HepG2 (cell line): ENCODE measurements around the gene TBX3. TPM values are rescaled to one million over a fixed set of nuclear protein-coding genes. Genes with fewer than 3 reads are reported as not detected.

Experiments used
- ATAC-seq: fragments of 200-7000 bp; cut with Tn5 transposase; 3 replicates; pipeline ENCODE4 v1.9.1; 2020; ENCODE audit warnings: mild to moderate bottlenecking, moderate library complexity
- BruUV-seq: library from RNA; stranded (reverse); fragments of 400-500 nt; replicated peaks from 2 replicates; lab custom pipeline; 2021; lab: Mats Ljungman, UMichigan
- CTCF ChIA-PET: fragments of 300-600 bp; formaldehyde crosslinking; extraction: SDS; loops from one replicate; lab custom pipeline; 2021; ENCODE audit warnings: low total read pairs, inconsistent platforms, low intra/inter-chr PET ratio; lab: Yijun Ruan, JAX
- POLR2A ChIA-PET: fragments of 350-600 bp; sonication (Branson Sonifier 250); formaldehyde crosslinking; loops from one replicate; lab custom pipeline; 2020; ENCODE audit warnings: antibody characterized with exemption, inconsistent platforms; lab: Yijun Ruan, JAX
- DNase-seq: peaks from one replicate; pipeline ENCODE4 v3.0.0-alpha.2; 2015; ENCODE audit warnings: low spot score
- FAIRE-seq: peaks from 3 replicates; lab custom pipeline; 2011; peaks lifted over from hg19 to GRCh38; lab: Jason Lieb, UNC
- H2AFZ ChIP-seq: one replicate; pipeline ENCODE4 v1.6.1; 2011; ENCODE audit warnings: low read length, inconsistent platforms
- H3K27ac ChIP-seq: fragments of 300-600 bp; 3 replicates; pipeline ENCODE4 v1.8.0; 2011; ENCODE audit warnings: mixed run types, mild to moderate bottlenecking, mixed read lengths, low read length, inconsistent platforms; ENCODE audit not compliant: insufficient read depth; ENCODE audit errors: extremely low read length
- H3K27me3 ChIP-seq, 2 experiments: fragments of 200-600 bp in 1 of 2; 2 replicates in 1 of 2; 3 replicates in 1 of 2; pipeline versions ENCODE4 v1.6.0 to v1.8.0; 2011; ENCODE audit warnings: low read length in 2 of 2, mild to moderate bottlenecking in 2 of 2, moderate library complexity in 2 of 2, inconsistent platforms in 1 of 2; ENCODE audit not compliant: insufficient read depth in 2 of 2, control insufficient read depth in 1 of 2
- H3K36me3 ChIP-seq, 2 experiments: fragments of 200-600 bp in 1 of 2; replicated peaks in 1 of 2; 2 replicates in 1 of 2; 3 replicates in 1 of 2; pipeline versions ENCODE4 v1.5.1 to v1.8.0; 2011; ENCODE audit warnings: low read length in 2 of 2, inconsistent platforms in 1 of 2; ENCODE audit not compliant: insufficient read depth in 2 of 2, control insufficient read depth in 1 of 2
- H3K4me1 ChIP-seq: 2 replicates; pipeline ENCODE4 v1.5.1; 2012; ENCODE audit warnings: low read length, inconsistent platforms; ENCODE audit not compliant: insufficient read depth
- H3K4me2 ChIP-seq: 2 replicates; pipeline ENCODE4 v1.6.0; 2011; ENCODE audit warnings: low read depth, low read length, inconsistent platforms
- H3K4me3 ChIP-seq, 3 experiments: fragments of 200-600 bp in 1 of 3; sonication (generic), shearing (Covaris generic) in 1 of 3; replicated peaks in 1 of 3; 2 replicates each; pipeline ENCODE4 v1.5.1; 2011 to 2016; ENCODE audit warnings: low read length in 3 of 3, inconsistent platforms in 2 of 3, low read depth in 2 of 3, mild to moderate bottlenecking in 2 of 3, control low read depth in 1 of 3, mixed read lengths in 1 of 3; ENCODE audit not compliant: insufficient read depth in 1 of 3
- H3K79me2 ChIP-seq: one replicate; pipeline ENCODE4 v1.6.1; 2011; ENCODE audit warnings: low read length, inconsistent platforms; ENCODE audit not compliant: insufficient read depth
- H3K9ac ChIP-seq: 2 replicates; pipeline ENCODE4 v1.6.0; 2011; ENCODE audit warnings: mild to moderate bottlenecking, low read depth, low read length, inconsistent platforms; ENCODE audit not compliant: insufficient read depth
- H3K9me3 ChIP-seq: 2 replicates; pipeline ENCODE4 v1.5.1; 2012; ENCODE audit warnings: mild to moderate bottlenecking, low read length
- H4K20me1 ChIP-seq: 2 replicates; pipeline ENCODE4 v1.6.0; 2011; ENCODE audit warnings: inconsistent platforms, mild to moderate bottlenecking, low read length, moderate library complexity; ENCODE audit not compliant: insufficient read depth
- BHLHE40 ChIP-seq: IDR thresholded peaks from 2 replicates; pipeline ENCODE4 v1.6.1; 2011; ENCODE audit warnings: low read length, improper control_type of control experiment
- CREM ChIP-seq, 2 experiments: sonication (generic) in 1 of 2; formaldehyde crosslinking in 1 of 2; IDR thresholded peaks; 2 replicates each; pipeline versions ENCODE4 v1.4.0 to v1.6.1; 2016 to 2020; ENCODE audit warnings: antibody characterized with exemption in 1 of 2, mild to moderate bottlenecking in 1 of 2, missing genetic modification reagents in 1 of 2
- FOXP1 ChIP-seq, 2 experiments: fragments of 450-650 bp in 1 of 2; IDR thresholded peaks; 2 replicates each; pipeline ENCODE4 v1.6.1; 2017 to 2018; ENCODE audit warnings: antibody characterized with exemption in 1 of 2
- KDM2A ChIP-seq: sonication (generic); formaldehyde crosslinking; IDR thresholded peaks from 2 replicates; pipeline ENCODE4 v1.4.0; 2020; ENCODE audit warnings: low read depth, missing genetic modification reagents, borderline replicate concordance
- RBFOX2 ChIP-seq: fragments of 200-400 bp; formaldehyde crosslinking; IDR thresholded peaks from 2 replicates; pipeline ENCODE4 v1.6.1; 2017; ENCODE audit warnings: low read depth, mild to moderate bottlenecking, low read length
- STAG1 ChIP-seq: sonication (generic); formaldehyde crosslinking; IDR thresholded peaks from 2 replicates; pipeline ENCODE4 v1.4.0; 2020; ENCODE audit warnings: missing genetic modification reagents
- THYN1 ChIP-seq: sonication (generic); formaldehyde crosslinking; IDR thresholded peaks from 2 replicates; pipeline ENCODE4 v1.8.1; 2023; ENCODE audit warnings: low read depth, mild to moderate bottlenecking, moderate library complexity, missing genetic modification reagents, borderline replicate concordance
- UBTF ChIP-seq: sonication (generic); formaldehyde crosslinking; IDR thresholded peaks from 2 replicates; pipeline ENCODE4 v1.4.0; 2020; ENCODE audit warnings: mild to moderate bottlenecking, missing genetic modification reagents
- ZNF256 ChIP-seq: sonication (generic); formaldehyde crosslinking; conservative IDR thresholded peaks from 2 replicates; pipeline ENCODE4 v1.4.0; 2020; ENCODE audit warnings: missing genetic modification reagents
- ZNF367 ChIP-seq: sonication (generic); formaldehyde crosslinking; IDR thresholded peaks from 2 replicates; pipeline ENCODE4 v1.4.0; 2020; ENCODE audit warnings: missing genetic modification reagents, borderline replicate concordance
- WGBS: methylation state at CpG from one replicate; pipeline ENCODE4 v1.1.6; 2017; ENCODE audit warnings: low lambda C conversion rate; 5-methylcytosine and 5-hydroxymethylcytosine counted together
- in situ Hi-C: cut with HindIII; loops from 2 replicates; pipeline ENCODE4 v1.10.0; 2017; ENCODE audit warnings: low pct_unique_long_range_greater_than_20kb; ENCODE audit not compliant: extremely low pct_ligation_motif_present
- intact Hi-C: fragments of 100-400 bp; cut with micrococcal nuclease; formaldehyde crosslinking; loops from one replicate; pipeline ENCODE4 v1.10.0; 2022; ENCODE audit not compliant: unreplicated experiment
- polyA plus RNA-seq, 8 experiments: library from polyadenylated mRNA; depleted of rRNA in 3 of 8; stranded (reverse) in 7 of 8; unstranded in 1 of 8; fragments of >200 nt; fragmentation: Illumina TruSeq in 4 of 8; extraction: Trizol in 4 of 8; gene quantifications; 2 replicates each; pipeline versions ENCODE4 v1.2.1 to v1.2.3, GENCODE V29; 2011 to 2016; ENCODE audit warnings: low read depth in 4 of 8, missing spikeins in 1 of 8, mixed read lengths in 1 of 8; ENCODE audit not compliant: insufficient read depth in 1 of 8
- total RNA-seq, 5 experiments: library from RNA; depleted of rRNA; stranded (reverse); fragments of >200 nt; fragmentation: Illumina TruSeq; extraction: Trizol; gene quantifications; 2 replicates each; pipeline ENCODE4 v1.2.3, GENCODE V29; 2016; ENCODE audit warnings: low read depth in 1 of 5
- TF ChIP-seq, protein P1 (sequence below): sonication (generic); formaldehyde crosslinking; IDR thresholded peaks from 2 replicates; pipeline ENCODE4 v1.9.0; 2021; ENCODE audit warnings: mild to moderate bottlenecking, missing genetic modification reagents

Gene TBX3
- total and polyA plus RNA-seq, 2 of the 13 experiments (the other 11 are each of a cell fraction or from before 2014, with no cell fraction given), result 27.1 to 42.4 TPM

DNA sequence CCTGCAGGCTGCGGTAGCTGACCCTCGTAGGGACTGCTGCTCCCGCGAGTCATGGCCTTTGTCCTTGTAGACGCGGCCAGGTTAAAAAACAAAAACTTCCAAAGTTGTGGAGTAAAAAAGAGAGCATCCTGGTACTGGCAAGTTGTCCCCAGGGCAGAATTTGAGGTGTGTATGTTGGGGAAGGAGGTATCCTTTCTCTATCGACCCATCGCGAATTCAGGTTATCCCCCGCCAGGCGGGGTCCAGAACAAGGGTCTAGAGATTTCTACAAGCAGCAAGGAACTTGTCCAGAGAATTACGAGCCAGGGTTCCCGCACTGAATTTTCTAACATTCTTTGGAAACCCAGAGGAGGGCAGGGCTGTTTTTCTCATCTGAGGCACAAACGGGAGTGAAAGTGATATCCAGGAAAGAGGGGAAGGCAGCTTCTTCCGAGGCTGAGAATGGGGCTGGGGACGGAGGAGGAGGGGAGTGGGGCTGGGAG lies 16.3 kb downstream of the TBX3 start (continued):
- TF ChIP-seq ZNF367 (CRISPR knock-in tag), result 0 out of 2 replicates have a peak, but pooled peaks have one; percentile 9
- TF ChIP-seq THYN1 (CRISPR knock-in tag), result no peak
- peak; percentile 40 for TF ChIP-seq RBFOX2
- peak; percentile 6 for TF ChIP-seq KDM2A (CRISPR knock-in tag)

DNA sequence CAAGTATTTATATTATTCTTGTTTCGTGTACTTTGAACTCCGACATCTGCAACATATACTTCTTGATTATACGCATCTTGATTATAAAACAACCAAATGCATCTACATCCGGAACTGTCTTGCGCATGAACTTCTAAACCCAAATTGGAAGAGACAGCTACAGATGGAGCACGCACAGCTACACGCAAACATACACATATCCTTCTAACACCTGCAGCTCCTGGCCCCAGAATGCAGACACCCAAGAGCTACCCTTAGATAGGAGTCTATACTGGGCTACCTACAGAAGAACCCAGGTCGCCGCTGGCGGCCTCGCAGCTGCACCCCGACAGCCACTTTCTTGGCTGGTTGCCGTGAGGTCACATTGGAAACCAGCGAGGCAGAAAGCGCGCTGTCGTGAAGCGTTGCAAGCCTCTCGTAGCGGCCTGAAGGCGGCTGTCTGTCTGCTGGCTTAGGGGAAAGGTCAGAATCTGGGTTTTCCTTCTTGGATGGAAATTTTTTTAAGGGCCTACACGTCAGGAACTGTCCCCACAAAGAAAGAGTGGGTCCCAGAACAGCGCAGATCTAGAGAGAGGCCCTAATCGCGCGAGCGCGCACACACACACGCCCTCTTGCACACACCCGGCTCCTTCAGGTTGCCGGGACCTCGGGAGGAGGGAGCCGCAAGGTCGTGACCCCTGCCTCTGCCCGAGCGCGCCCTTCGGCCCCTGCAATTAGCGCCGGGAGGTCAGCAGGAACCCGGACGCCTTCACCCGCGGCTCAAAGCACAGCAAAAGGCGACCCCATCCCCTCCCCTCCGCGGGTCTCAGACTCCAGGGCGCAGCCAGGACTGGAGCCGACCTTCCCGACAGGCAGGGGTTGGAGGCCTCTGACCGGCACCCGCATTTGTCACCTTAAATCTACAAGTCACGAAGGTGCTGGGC lies 17.0 kb downstream of the TBX3 start:
- DNase-seq, result peak; percentile 23
- intact Hi-C loops (loop anchor here (5.0 kb wide), 2 partner anchors 965 to 1105 kb away; no protein-coding TSS in a partner anchor), in situ Hi-C loops (loop anchor here (5.0 to 25.0 kb wide), 7 partner anchors 40 to 1245 kb away; no protein-coding TSS in a partner anchor)
- H3K27ac ChIP-seq, result peak overlapping the region; percentile 73
- peak overlapping the region; percentile 87 for H3K4me2 ChIP-seq
- WGBS, result 30% methylated on average over 31 of the region's 53 CpGs
- ChIA-PET POLR2A (interaction anchor here (3.0 to 8.2 kb wide), 3 partner anchors 11 to 132 kb away, joined by 16 to 101 read pairs (median 25); partner anchors contain the start of gene TBX3), CTCF (interaction anchor here (1.1 to 2.4 kb wide), 2 partner anchors 731 to 1087 kb away, joined by 4 to 23 read pairs; no protein-coding TSS in a partner anchor)
- no peak overlapping the region for H2AFZ ChIP-seq
- peaks cover 47% of the 10 kb centered on the region for H3K4me1 ChIP-seq
- H3K9me3 ChIP-seq, result no peaks in the 10 kb centered on the region
- BruUV-seq, result no TSS peak
- H3K4me3 ChIP-seq, result peak overlapping the region; percentile 64 to 81 (median 79)
- H3K9ac ChIP-seq, result peak overlapping the region; percentile 80
- H3K27me3 ChIP-seq, result no peaks in the 10 kb centered on the region
- no peak for FAIRE-seq
- H3K79me2 ChIP-seq, result no peaks in the 10 kb centered on the region
- H4K20me1 ChIP-seq, result no peaks in the 10 kb centered on the region
- H3K36me3 ChIP-seq, result peaks cover under 1 to 8% of the 10 kb centered on the region in 2 experiments; a peak in 2 of 5 replicates
- ATAC-seq, result peak; percentile 25
- no peak for TF ChIP-seq BHLHE40
- TF ChIP-seq FOXP1 (IDR thresholded peaks at IDR 0.05), result no peak
- no peak for TF ChIP-seq FOXP1 (CRISPR knock-in tag; IDR thresholded peaks at IDR 0.05)
- no peak for TF ChIP-seq ZNF256 (CRISPR knock-in tag)
- no peak for TF ChIP-seq CREM (IDR thresholded peaks at IDR 0.05)
- TF ChIP-seq CREM (CRISPR knock-in tag; IDR thresholded peaks at IDR 0.05), result no peak
- peak; percentile 26 for TF ChIP-seq STAG1 (CRISPR knock-in tag)
- TF ChIP-seq UBTF (CRISPR knock-in tag), result no peak; the same call in 1 of the 2 replicates
- TF ChIP-seq, protein P1, sequence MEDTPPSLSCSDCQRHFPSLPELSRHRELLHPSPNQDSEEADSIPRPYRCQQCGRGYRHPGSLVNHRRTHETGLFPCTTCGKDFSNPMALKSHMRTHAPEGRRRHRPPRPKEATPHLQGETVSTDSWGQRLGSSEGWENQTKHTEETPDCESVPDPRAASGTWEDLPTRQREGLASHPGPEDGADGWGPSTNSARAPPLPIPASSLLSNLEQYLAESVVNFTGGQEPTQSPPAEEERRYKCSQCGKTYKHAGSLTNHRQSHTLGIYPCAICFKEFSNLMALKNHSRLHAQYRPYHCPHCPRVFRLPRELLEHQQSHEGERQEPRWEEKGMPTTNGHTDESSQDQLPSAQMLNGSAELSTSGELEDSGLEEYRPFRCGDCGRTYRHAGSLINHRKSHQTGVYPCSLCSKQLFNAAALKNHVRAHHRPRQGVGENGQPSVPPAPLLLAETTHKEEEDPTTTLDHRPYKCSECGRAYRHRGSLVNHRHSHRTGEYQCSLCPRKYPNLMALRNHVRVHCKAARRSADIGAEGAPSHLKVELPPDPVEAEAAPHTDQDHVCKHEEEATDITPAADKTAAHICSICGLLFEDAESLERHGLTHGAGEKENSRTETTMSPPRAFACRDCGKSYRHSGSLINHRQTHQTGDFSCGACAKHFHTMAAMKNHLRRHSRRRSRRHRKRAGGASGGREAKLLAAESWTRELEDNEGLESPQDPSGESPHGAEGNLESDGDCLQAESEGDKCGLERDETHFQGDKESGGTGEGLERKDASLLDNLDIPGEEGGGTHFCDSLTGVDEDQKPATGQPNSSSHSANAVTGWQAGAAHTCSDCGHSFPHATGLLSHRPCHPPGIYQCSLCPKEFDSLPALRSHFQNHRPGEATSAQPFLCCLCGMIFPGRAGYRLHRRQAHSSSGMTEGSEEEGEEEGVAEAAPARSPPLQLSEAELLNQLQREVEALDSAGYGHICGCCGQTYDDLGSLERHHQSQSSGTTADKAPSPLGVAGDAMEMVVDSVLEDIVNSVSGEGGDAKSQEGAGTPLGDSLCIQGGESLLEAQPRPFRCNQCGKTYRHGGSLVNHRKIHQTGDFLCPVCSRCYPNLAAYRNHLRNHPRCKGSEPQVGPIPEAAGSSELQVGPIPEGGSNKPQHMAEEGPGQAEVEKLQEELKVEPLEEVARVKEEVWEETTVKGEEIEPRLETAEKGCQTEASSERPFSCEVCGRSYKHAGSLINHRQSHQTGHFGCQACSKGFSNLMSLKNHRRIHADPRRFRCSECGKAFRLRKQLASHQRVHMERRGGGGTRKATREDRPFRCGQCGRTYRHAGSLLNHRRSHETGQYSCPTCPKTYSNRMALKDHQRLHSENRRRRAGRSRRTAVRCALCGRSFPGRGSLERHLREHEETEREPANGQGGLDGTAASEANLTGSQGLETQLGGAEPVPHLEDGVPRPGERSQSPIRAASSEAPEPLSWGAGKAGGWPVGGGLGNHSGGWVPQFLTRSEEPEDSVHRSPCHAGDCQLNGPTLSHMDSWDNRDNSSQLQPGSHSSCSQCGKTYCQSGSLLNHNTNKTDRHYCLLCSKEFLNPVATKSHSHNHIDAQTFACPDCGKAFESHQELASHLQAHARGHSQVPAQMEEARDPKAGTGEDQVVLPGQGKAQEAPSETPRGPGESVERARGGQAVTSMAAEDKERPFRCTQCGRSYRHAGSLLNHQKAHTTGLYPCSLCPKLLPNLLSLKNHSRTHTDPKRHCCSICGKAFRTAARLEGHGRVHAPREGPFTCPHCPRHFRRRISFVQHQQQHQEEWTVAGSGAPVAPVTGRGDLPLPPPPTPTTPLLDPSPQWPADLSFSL, result no peak
